Measurements from ENCODE around the gene ZNF821. TPM values are rescaled to one million over a fixed set of nuclear protein-coding genes. Genes with fewer than 3 reads are reported as not detected.

ZNF821 gene
- polyA plus RNA-seq, 1 of the 3 experiments (the other 2 are of a cell fraction) = 8.8 TPM

DNA sequence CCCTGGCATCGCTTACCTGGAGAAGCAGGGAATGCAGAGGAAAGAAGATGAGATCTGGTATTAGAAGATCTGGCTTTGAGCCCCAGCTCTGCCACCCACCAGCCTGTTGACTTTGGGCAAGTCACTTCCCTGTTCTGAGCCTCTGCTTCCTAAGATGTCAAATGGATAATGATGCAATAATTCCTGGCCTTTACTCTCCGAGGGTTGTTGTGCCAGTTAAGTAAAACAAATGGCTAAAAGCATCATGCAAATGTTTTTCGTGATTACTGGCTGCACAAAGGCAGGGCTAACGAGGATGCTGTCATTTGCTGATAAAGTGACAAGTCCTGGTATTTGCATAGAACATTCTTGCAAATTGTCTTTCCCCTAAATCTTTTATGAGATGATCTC lies 1.3 kb upstream of the ZNF821 start:
- H3K27me3 ChIP-seq (ENCODE audit: insufficient read depth) = no peaks in the 10 kb centered on the region
- ChIA-PET CTCF (interaction anchor here (1.5 kb wide), 1 partner anchor 76 kb away, joined by 7 read pairs; no protein-coding TSS in a partner anchor), POLR2A (interaction anchor here (2.4 kb wide), 1 partner anchor 10 kb away, joined by 13 read pairs; the partner anchor contains the start of gene IST1)
- H3K4me1 ChIP-seq (ENCODE audit: control insufficient read depth in 1 of 2, insufficient read depth in 2 of 2, low read depth in 1 of 2, low read length in 1 of 2) = peaks cover 0 to 8% of the 10 kb centered on the region in 2 experiments; a peak in 2 of 4 replicates
- peak overlapping the region; percentile 69 for H3K4me2 ChIP-seq
- no peak overlapping the region for H2AFZ ChIP-seq (ENCODE audit: low read depth)
- H3K79me2 ChIP-seq (ENCODE audit: insufficient read depth) = no peaks in the 10 kb centered on the region
- H3K9ac ChIP-seq = no peak overlapping the region
- DNase-seq = no peak
- H3K4me3 ChIP-seq (ENCODE audit: low read depth in 2 of 2, low read length in 1 of 2) = no peak overlapping the region
- 57% methylated on average over 4 of the region's 4 CpGs for WGBS (ENCODE audit: low lambda C conversion rate)
- H4K20me1 ChIP-seq (ENCODE audit: insufficient read depth) = no peaks in the 10 kb centered on the region
- no peaks in the 10 kb centered on the region for H3K9me2 ChIP-seq
- peaks cover 16% of the 10 kb centered on the region for H3F3A ChIP-seq (replicated peaks; ENCODE audit: insufficient read depth)
- no peaks in the 10 kb centered on the region for H3K9me3 ChIP-seq
- TF ChIP-seq REST (IDR thresholded peaks at IDR 0.05; ENCODE audit: low read depth, low read length) (no peak), MXI1 (IDR thresholded peaks at IDR 0.05; ENCODE audit: low read depth, low read length) (no peak), TEAD4 (IDR thresholded peaks at IDR 0.05; ENCODE audit: borderline replicate concordance, insufficient read depth) (no peak), EP300 (IDR thresholded peaks at IDR 0.05; ENCODE audit: borderline replicate concordance in 1 of 2, low read depth in 1 of 2, low read length in 1 of 2) (no peak), ELF1 (IDR thresholded peaks at IDR 0.05) (no peak), FOXM1 (IDR thresholded peaks at IDR 0.05; ENCODE audit: low read depth) (no peak)
- H3K27ac ChIP-seq (ENCODE audit: low read depth in 2 of 2, low read length in 1 of 2) = no peak overlapping the region
- peaks cover 10 to 14% of the 10 kb centered on the region in 2 experiments for H3K36me3 ChIP-seq (replicated peaks in 1 of 2; ENCODE audit: control insufficient read depth in 1 of 2, insufficient read depth in 2 of 2, low read length in 1 of 2)

GRCh38 chr16:71883168-71883848 lies 674 bp downstream of the ZNF821 start:
- no peak for DNase-seq
- H3K9me3 ChIP-seq = no peaks in the 10 kb centered on the region
- CTCF ChIA-PET = interaction anchor here (0.6 to 4.4 kb wide), 39 partner anchors 11 to 218 kb away, joined by 3 to 59 read pairs (median 4); partner anchors contain the start of genes ATXN1L and IST1
- POLR2A ChIA-PET = interaction anchor here (0.8 to 2.4 kb wide), 3 partner anchors 11 to 78 kb away, joined by 4 to 13 read pairs (median 5); partner anchors contain the start of gene IST1
- H3F3A ChIP-seq (replicated peaks; ENCODE audit: insufficient read depth) = peaks cover 16% of the 10 kb centered on the region
- peak overlapping the region; percentile 69 for H3K4me2 ChIP-seq
- no peaks in the 10 kb centered on the region for H3K27me3 ChIP-seq (ENCODE audit: insufficient read depth)
- peak overlapping the region; percentile 70 to 84; a peak in 3 of 4 replicates for H3K27ac ChIP-seq (ENCODE audit: low read depth in 2 of 2, low read length in 1 of 2)
- H2AFZ ChIP-seq (ENCODE audit: low read depth) = peak overlapping the region; percentile 99; the same call in 1 of the 2 replicates
- peak overlapping the region; percentile 91 for H3K9ac ChIP-seq
- H3K9me2 ChIP-seq = no peaks in the 10 kb centered on the region
- 1% methylated on average over 16 of the region's 46 CpGs for WGBS (ENCODE audit: low lambda C conversion rate)
- H3K79me2 ChIP-seq (ENCODE audit: insufficient read depth) = no peaks in the 10 kb centered on the region
- H3K4me3 ChIP-seq (ENCODE audit: low read depth in 2 of 2, low read length in 1 of 2) = peak overlapping the region; percentile 88 to 97
- peaks cover 25 to 30% of the 10 kb centered on the region in 2 experiments for H3K36me3 ChIP-seq (replicated peaks in 1 of 2; ENCODE audit: control insufficient read depth in 1 of 2, insufficient read depth in 2 of 2, low read length in 1 of 2)
- peaks cover 0 to 8% of the 10 kb centered on the region in 2 experiments; a peak in 2 of 4 replicates for H3K4me1 ChIP-seq (ENCODE audit: control insufficient read depth in 1 of 2, insufficient read depth in 2 of 2, low read depth in 1 of 2, low read length in 1 of 2)
- H4K20me1 ChIP-seq (ENCODE audit: insufficient read depth) = no peaks in the 10 kb centered on the region
- TF ChIP-seq TCF12 (IDR thresholded peaks at IDR 0.05) (no peak), JUND (IDR thresholded peaks at IDR 0.05) (no peak), RXRA (IDR thresholded peaks at IDR 0.05; ENCODE audit: borderline replicate concordance, low read depth) (no peak), FOXJ3 (CRISPR knock-in tag; IDR thresholded peaks at IDR 0.05) (no peak), MEF2A (IDR thresholded peaks at IDR 0.05; ENCODE audit: borderline replicate concordance, low read depth) (no peak), YY1 (IDR thresholded peaks at IDR 0.05; ENCODE audit: low read depth) (no peak), EP300 (IDR thresholded peaks at IDR 0.05; ENCODE audit: borderline replicate concordance in 1 of 2, low read depth in 1 of 2, low read length in 1 of 2) (no peak), RFX5 (IDR thresholded peaks at IDR 0.05; ENCODE audit: low read length) (no peak), RAD21 (IDR thresholded peaks at IDR 0.05; ENCODE audit: low read length) (no peak), FOSL2 (IDR thresholded peaks at IDR 0.05; ENCODE audit: borderline replicate concordance, low read depth) (no peak), GABPA (IDR thresholded peaks at IDR 0.05; ENCODE audit: low read depth) (no peak)
- TF ChIP-seq, protein P1, sequence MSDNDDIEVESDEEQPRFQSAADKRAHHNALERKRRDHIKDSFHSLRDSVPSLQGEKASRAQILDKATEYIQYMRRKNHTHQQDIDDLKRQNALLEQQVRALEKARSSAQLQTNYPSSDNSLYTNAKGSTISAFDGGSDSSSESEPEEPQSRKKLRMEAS (IDR thresholded peaks at IDR 0.05; ENCODE audit: low read depth) = no peak
- TF ChIP-seq, protein P2, sequence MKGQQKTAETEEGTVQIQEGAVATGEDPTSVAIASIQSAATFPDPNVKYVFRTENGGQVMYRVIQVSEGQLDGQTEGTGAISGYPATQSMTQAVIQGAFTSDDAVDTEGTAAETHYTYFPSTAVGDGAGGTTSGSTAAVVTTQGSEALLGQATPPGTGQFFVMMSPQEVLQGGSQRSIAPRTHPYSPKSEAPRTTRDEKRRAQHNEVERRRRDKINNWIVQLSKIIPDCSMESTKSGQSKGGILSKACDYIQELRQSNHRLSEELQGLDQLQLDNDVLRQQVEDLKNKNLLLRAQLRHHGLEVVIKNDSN (IDR thresholded peaks at IDR 0.05; ENCODE audit: borderline replicate concordance, low read depth) = no peak
- TF ChIP-seq, protein P3, sequence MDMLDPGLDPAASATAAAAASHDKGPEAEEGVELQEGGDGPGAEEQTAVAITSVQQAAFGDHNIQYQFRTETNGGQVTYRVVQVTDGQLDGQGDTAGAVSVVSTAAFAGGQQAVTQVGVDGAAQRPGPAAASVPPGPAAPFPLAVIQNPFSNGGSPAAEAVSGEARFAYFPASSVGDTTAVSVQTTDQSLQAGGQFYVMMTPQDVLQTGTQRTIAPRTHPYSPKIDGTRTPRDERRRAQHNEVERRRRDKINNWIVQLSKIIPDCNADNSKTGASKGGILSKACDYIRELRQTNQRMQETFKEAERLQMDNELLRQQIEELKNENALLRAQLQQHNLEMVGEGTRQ (IDR thresholded peaks at IDR 0.05; ENCODE audit: borderline replicate concordance, low read depth, low read length) = no peak
- TF ChIP-seq, protein P4, sequence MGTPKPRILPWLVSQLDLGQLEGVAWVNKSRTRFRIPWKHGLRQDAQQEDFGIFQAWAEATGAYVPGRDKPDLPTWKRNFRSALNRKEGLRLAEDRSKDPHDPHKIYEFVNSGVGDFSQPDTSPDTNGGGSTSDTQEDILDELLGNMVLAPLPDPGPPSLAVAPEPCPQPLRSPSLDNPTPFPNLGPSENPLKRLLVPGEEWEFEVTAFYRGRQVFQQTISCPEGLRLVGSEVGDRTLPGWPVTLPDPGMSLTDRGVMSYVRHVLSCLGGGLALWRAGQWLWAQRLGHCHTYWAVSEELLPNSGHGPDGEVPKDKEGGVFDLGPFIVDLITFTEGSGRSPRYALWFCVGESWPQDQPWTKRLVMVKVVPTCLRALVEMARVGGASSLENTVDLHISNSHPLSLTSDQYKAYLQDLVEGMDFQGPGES (IDR thresholded peaks at IDR 0.05; ENCODE audit: low read depth, low read length) = no peak

Measured in SK-N-SH (cell line).